Fibroblast of pulmonary artery (primary cell): ENCODE data around the gene PPM1A.

Experiments used
- DNase-seq: peaks from one replicate; pipeline ENCODE4 v3.0.0-alpha.2; 2010; ENCODE audit warnings: low read depth
- H3K4me3 ChIP-seq: replicated peaks from 2 replicates; pipeline ENCODE4 v1.5.1; 2011; ENCODE audit warnings: low read depth, mild to moderate bottlenecking, control low read depth, low read length, moderate library complexity
- CTCF ChIP-seq: IDR thresholded peaks from 2 replicates; pipeline ENCODE4 v1.5.1; 2011; ENCODE audit warnings: mild to moderate bottlenecking, control low read depth, low read length, inconsistent platforms; ENCODE audit errors: missing control alignments

Gene PPM1A

GRCh38 chr14:60215520-60216420 lies 33.3 kb upstream of the PPM1A start:
- no peak for DNase-seq
- H3K4me3 ChIP-seq, result no peak overlapping the region
- TF ChIP-seq CTCF, result no peak

DNA sequence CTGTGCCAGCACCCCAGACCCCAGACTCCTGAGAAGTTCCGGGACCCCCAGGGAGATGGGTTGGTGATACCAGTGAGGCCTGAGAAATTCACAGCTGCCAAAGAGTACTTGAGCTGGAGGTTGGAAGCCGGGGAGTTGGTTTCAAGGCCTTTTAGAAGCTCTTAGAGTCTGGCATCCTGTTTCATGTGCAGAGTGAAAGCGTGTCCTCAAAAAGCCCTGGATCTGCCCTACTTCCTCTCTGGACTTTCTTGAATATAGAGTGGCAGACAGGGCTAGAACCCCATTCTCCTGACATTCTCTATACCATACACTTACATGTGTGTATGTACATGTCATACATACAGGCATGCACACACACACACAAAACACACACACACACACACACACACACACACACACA lies 31.3 kb upstream of the PPM1A start:
- H3K4me3 ChIP-seq, result no peak overlapping the region
- no peak for TF ChIP-seq CTCF

GRCh38 chr14:60220084-60220483 lies 28.9 kb upstream of the PPM1A start:
- no peak for TF ChIP-seq CTCF
- H3K4me3 ChIP-seq, result no peak overlapping the region
- no peak for DNase-seq

More for the DNA sequence above, 31.3 kb upstream of the PPM1A start:
- no peak for DNase-seq

GRCh38 chr14:60220917-60221316 lies 28.1 kb upstream of the PPM1A start:
- H3K4me3 ChIP-seq, result no peak overlapping the region
- no peak for TF ChIP-seq CTCF
- no peak for DNase-seq

DNA sequence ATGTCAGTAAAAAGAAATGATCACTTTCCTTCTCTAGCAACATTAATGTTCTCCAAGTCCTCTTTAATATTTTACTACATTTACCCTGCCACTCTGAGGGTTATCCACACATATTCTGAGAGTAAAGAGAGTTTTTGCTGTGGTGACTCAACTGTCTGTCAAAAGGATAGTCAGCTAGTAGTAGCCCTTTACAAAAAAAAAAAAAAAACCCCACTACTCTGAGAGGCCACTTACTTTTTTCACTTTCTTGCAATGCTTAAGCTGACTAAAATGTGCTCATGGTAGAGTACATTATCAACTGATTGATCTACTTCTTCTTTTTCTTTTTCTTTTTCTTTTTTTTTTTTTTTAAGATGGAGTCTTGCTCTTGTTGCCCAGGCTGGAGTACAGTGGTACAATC lies 27.6 kb upstream of the PPM1A start:
- no peak overlapping the region for H3K4me3 ChIP-seq
- no peak for DNase-seq
- TF ChIP-seq CTCF, result no peak

DNA sequence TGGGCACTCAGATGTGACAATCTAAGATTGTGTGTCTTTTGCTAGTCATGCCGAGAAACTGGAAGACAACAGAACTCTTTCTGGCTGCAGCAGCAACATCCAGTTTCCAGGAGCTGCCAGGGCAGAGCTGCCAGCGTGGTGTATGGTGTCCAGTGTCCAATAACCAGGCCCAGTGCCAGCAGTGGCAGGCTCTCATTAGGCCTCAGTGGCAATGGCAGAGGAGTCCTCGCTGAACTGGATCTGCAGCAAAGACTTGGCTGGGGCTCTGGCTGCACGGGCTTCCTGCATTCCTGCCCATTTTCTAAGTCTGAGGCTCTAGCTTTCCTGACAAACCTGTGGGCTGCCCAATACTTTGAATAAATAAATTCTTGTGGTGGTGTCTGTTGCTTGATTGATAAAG lies 26.2 kb upstream of the PPM1A start:
- DNase-seq, result no peak
- no peak for TF ChIP-seq CTCF
- no peak overlapping the region for H3K4me3 ChIP-seq

DNA sequence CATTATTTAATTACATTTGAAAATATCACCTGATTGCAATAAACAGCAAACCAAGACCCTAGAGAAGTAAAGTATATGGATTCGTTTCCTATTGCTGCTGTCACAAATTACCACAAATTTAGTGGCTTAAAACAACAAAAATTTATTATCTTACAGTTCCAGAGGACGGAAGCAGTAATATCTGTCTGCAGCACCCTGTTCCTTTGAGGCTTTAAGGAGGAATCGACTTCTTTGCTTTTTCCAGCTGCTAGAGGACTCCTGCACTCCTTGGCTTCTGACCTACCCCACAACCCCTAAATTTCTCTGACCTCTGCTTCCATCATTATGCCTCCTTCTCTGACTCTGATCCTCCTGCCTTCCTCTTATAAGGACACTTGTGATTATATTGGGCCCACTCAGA lies 23.8 kb upstream of the PPM1A start:
- TF ChIP-seq CTCF, result no peak
- no peak overlapping the region for H3K4me3 ChIP-seq
- DNase-seq, result no peak
